PC-3 (cell line): ENCODE data around the gene KLHL25.

Source experiments
- CTCF ChIP-seq: fragments of 300-600 bp; sonication (generic); conservative IDR thresholded peaks from 2 replicates; pipeline ENCODE4 v1.5.1; 2017; ENCODE audit warnings: antibody characterized with exemption, low read depth, mild to moderate bottlenecking, low read length
- EZH2 ChIP-seq: fragments of 300-600 bp; sonication (generic); IDR thresholded peaks from one replicate; pipeline ENCODE4 v1.6.1; 2017; ENCODE audit warnings: antibody characterized with exemption, mild to moderate bottlenecking, low read length; ENCODE audit not compliant: unreplicated experiment
- EZH2phosphoT487 ChIP-seq: fragments of 300-600 bp; sonication (generic); IDR thresholded peaks from 2 replicates; pipeline ENCODE4 v1.6.1; 2018; ENCODE audit warnings: mild to moderate bottlenecking, antibody characterized with exemption, low read length, borderline replicate concordance

- TF ChIP-seq CTCF (no peak), EZH2 (no peak), EZH2phosphoT487 (no peak)
Measured at GRCh38 chr15:85718271-85718971, 76.3 kb downstream of the KLHL25 start.
